HEK293 (cell line): Measurements from ENCODE around the gene RBMS1.

Experiments used
- CTCF ChIA-PET: fragments of 350-600 bp; formaldehyde crosslinking; extraction: SDS; loops from one replicate; lab custom pipeline; 2021; ENCODE audit warnings: antibody characterized with exemption; lab: Yijun Ruan, JAX
- POLR2A ChIA-PET: fragments of 300-600 bp; formaldehyde crosslinking; extraction: SDS; loops from one replicate; lab custom pipeline; 2020; ENCODE audit warnings: antibody characterized with exemption, inconsistent platforms; lab: Yijun Ruan, JAX
- H3K27ac ChIP-seq: fragments of 200-500 bp; sonication (Bioruptor generic); 2 replicates; pipeline ENCODE4 v1.5.1; 2014; ENCODE audit warnings: low read depth, low read length, control low read depth, inconsistent platforms; ENCODE audit errors: extremely low read depth
- H3K36me3 ChIP-seq, 2 experiments: fragments of 200-500 bp in 1 of 2; sonication (Bioruptor generic) in 1 of 2; 1 replicate in 1 of 2; 2 replicates in 1 of 2; pipeline ENCODE4 v1.5.1; 2014 to 2017; ENCODE audit warnings: inconsistent platforms in 2 of 2, low read length in 2 of 2; ENCODE audit not compliant: control insufficient read depth in 2 of 2, insufficient read depth in 1 of 2
- H3K4me1 ChIP-seq: fragments of 200-500 bp; sonication (Bioruptor generic); 2 replicates; pipeline ENCODE4 v1.5.1; 2014; ENCODE audit warnings: mild to moderate bottlenecking, low read length, inconsistent platforms; ENCODE audit not compliant: control insufficient read depth, insufficient read depth
- H3K4me3 ChIP-seq: 2 replicates; pipeline ENCODE4 v1.5.1; 2011; ENCODE audit warnings: low read depth, mild to moderate bottlenecking, control low read depth, low read length, moderate library complexity
- H3K9me3 ChIP-seq: fragments of 200-500 bp; sonication (Bioruptor generic); 2 replicates; pipeline ENCODE4 v1.5.1; 2014; ENCODE audit warnings: low read depth, low read length, inconsistent platforms; ENCODE audit not compliant: control insufficient read depth, insufficient read depth
- BCL6B ChIP-seq: fragments of 450-650 bp; formaldehyde crosslinking; IDR thresholded peaks from 2 replicates; pipeline ENCODE4 v1.5.1; 2017; ENCODE audit warnings: missing biosample characterization, missing genetic modification characterization
- FEZF1 ChIP-seq: fragments of 450-650 bp; formaldehyde crosslinking; IDR thresholded peaks from 2 replicates; pipeline ENCODE4 v1.5.1; 2016; ENCODE audit warnings: missing biosample characterization, missing genetic modification characterization
- GLI4 ChIP-seq: fragments of 450-650 bp; formaldehyde crosslinking; IDR thresholded peaks from 2 replicates; pipeline ENCODE4 v1.5.1; 2016; ENCODE audit warnings: missing biosample characterization, missing genetic modification characterization
- IKZF3 ChIP-seq: fragments of 450-650 bp; IDR thresholded peaks from 2 replicates; pipeline ENCODE4 v1.5.0; 2018; ENCODE audit warnings: missing biosample characterization, mild to moderate bottlenecking, missing genetic modification characterization, moderate library complexity
- REPIN1 ChIP-seq: fragments of 450-650 bp; formaldehyde crosslinking; IDR thresholded peaks from 2 replicates; pipeline ENCODE4 v1.5.1; 2017; ENCODE audit warnings: missing biosample characterization, missing genetic modification characterization, low read depth
- SP7 ChIP-seq: fragments of 450-650 bp; formaldehyde crosslinking; IDR thresholded peaks from 2 replicates; pipeline ENCODE4 v1.5.1; 2016; ENCODE audit warnings: missing biosample characterization, missing genetic modification characterization
- ZBTB20 ChIP-seq: fragments of 450-650 bp; formaldehyde crosslinking; IDR thresholded peaks from 2 replicates; pipeline ENCODE4 v1.5.1; 2016; ENCODE audit warnings: missing biosample characterization, missing genetic modification characterization
- ZIC2 ChIP-seq: fragments of 450-650 bp; formaldehyde crosslinking; IDR thresholded peaks from 2 replicates; pipeline ENCODE4 v1.5.1; 2016; ENCODE audit warnings: missing biosample characterization, missing genetic modification characterization
- ZNF133 ChIP-seq: fragments of 450-650 bp; formaldehyde crosslinking; IDR thresholded peaks from 2 replicates; pipeline ENCODE4 v1.5.1; 2016; ENCODE audit warnings: missing biosample characterization, missing genetic modification characterization
- ZNF302 ChIP-seq: fragments of 450-650 bp; formaldehyde crosslinking; IDR thresholded peaks from 2 replicates; pipeline ENCODE4 v1.5.1; 2016; ENCODE audit warnings: missing biosample characterization, missing genetic modification characterization, low read depth
- ZNF37A ChIP-seq: fragments of 450-650 bp; IDR thresholded peaks from 2 replicates; pipeline ENCODE4 v1.5.1; 2018; ENCODE audit warnings: missing biosample characterization, missing genetic modification characterization
- ZNF433 ChIP-seq: fragments of 450-650 bp; formaldehyde crosslinking; IDR thresholded peaks from 2 replicates; pipeline ENCODE4 v1.5.1; 2016; ENCODE audit warnings: missing biosample characterization, missing genetic modification characterization, low read depth
- ZNF544 ChIP-seq: fragments of 450-650 bp; formaldehyde crosslinking; IDR thresholded peaks from 2 replicates; pipeline ENCODE4 v1.5.0; 2017; ENCODE audit warnings: missing biosample characterization, missing genetic modification characterization
- ZNF624 ChIP-seq: fragments of 450-650 bp; formaldehyde crosslinking; IDR thresholded peaks from 2 replicates; pipeline ENCODE4 v1.5.1; 2017; ENCODE audit warnings: missing biosample characterization, missing genetic modification characterization
- ZNF664 ChIP-seq: fragments of 450-650 bp; formaldehyde crosslinking; IDR thresholded peaks from 2 replicates; pipeline ENCODE4 v1.5.1; 2016; ENCODE audit warnings: missing biosample characterization, missing genetic modification characterization
- ZNF677 ChIP-seq: fragments of 450-650 bp; IDR thresholded peaks from 2 replicates; pipeline ENCODE4 v1.5.0; 2018; ENCODE audit warnings: missing biosample characterization, mild to moderate bottlenecking, missing genetic modification characterization, moderate library complexity
- ZNF747 ChIP-seq: fragments of 450-650 bp; formaldehyde crosslinking; IDR thresholded peaks from 2 replicates; pipeline ENCODE4 v1.5.1; 2016; ENCODE audit warnings: missing biosample characterization, missing genetic modification characterization
- ZNF785 ChIP-seq: fragments of 450-650 bp; formaldehyde crosslinking; IDR thresholded peaks from 2 replicates; pipeline ENCODE4 v1.5.1; 2016; ENCODE audit warnings: missing biosample characterization, missing genetic modification characterization
- ZNF843 ChIP-seq: fragments of 450-650 bp; formaldehyde crosslinking; IDR thresholded peaks from 2 replicates; pipeline ENCODE4 v1.5.1; 2016; ENCODE audit warnings: missing biosample characterization, missing genetic modification characterization
- TF ChIP-seq, protein P1 (sequence below): fragments of 450-650 bp; formaldehyde crosslinking; IDR thresholded peaks from 2 replicates; pipeline ENCODE4 v1.5.1; 2016; ENCODE audit warnings: missing biosample characterization, missing genetic modification characterization
- TF ChIP-seq, protein P2 (sequence below): fragments of 450-650 bp; formaldehyde crosslinking; IDR thresholded peaks from 2 replicates; pipeline ENCODE4 v1.5.1; 2017; ENCODE audit warnings: missing biosample characterization, missing genetic modification characterization
- TF ChIP-seq, protein P3 (sequence below): fragments of 450-650 bp; formaldehyde crosslinking; IDR thresholded peaks from 2 replicates; pipeline ENCODE4 v1.5.1; 2017; ENCODE audit warnings: missing biosample characterization, missing genetic modification characterization

RBMS1 gene

DNA sequence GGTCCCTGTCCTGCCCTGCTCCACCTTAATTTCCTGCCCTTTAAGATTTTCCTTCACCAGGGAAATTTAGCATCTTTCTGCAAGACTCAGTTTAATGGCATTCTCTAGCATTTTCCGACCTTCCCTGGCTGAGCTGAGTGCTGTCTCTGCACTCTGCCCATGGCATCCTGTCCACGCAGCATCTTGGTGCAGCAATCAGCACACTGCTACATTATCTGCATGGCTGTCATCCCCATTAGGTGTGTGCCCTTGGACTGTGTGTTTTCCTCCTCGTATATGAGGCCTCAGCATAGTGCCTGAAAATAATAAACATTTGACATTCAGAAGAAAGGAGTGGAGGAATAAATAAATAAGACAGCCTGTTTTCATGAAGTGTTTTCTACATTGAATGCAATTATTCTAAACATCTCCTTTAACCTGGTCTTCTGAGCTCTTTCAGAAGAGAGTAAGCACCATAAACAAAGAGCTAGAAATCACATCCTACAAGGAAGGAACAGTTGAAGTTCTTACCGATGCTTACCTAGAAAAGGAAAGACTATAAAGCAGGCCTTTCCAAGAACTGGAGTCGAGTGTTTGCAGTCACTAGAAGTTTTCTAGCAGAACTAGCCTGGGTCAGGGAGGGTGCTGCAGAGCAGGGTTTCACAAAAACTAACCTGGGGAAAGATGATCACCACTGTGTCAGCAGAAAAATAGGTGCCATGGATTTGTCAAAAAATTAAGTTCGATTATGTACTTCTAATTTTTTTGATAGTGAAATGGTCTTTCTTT is 162.2 kb downstream of the RBMS1 start:
- CTCF ChIA-PET = interaction anchor here (1.6 kb wide), 1 partner anchor 639 kb away, joined by 5 read pairs; no protein-coding TSS in a partner anchor
- Histone ChIP-seq H3K4me3 (no peak overlapping the region), H3K36me3 (no peaks in the 10 kb centered on the region), H3K4me1 (peaks cover 19% of the 10 kb centered on the region), H3K27ac (no peak overlapping the region), H3K9me3 (no peaks in the 10 kb centered on the region)
- POLR2A ChIA-PET = no interaction called here
- TF ChIP-seq ZNF664 (tag by site-specific recombination) (no peak), ZBTB20 (peak; percentile 55)

GRCh38 chr2:160328811-160329527 is 164.6 kb downstream of the RBMS1 start:
- Histone ChIP-seq H3K27ac (no peak overlapping the region), H3K4me3 (no peak overlapping the region), H3K9me3 (no peaks in the 10 kb centered on the region), H3K36me3 (no peaks in the 10 kb centered on the region), H3K4me1 (peaks cover 15% of the 10 kb centered on the region)
- CTCF ChIA-PET = interaction anchor here (0.8 kb wide), 1 partner anchor 9 kb away, joined by 3 read pairs; no protein-coding TSS in a partner anchor
- TF ChIP-seq IKZF3 (tag by site-specific recombination) = 0 out of 2 replicates have a peak, but pooled peaks have one; percentile 18
- TF ChIP-seq ZNF843 (tag by site-specific recombination) = 0 out of 2 replicates have a peak, but pooled peaks have one; percentile 16
- no peak for TF ChIP-seq ZNF133 (tag by site-specific recombination)
- TF ChIP-seq ZNF785 (tag by site-specific recombination) = no peak
- TF ChIP-seq GLI4 (tag by site-specific recombination) = no peak
- peak; percentile 69; the same call in 1 of the 2 replicates for TF ChIP-seq ZNF677
- TF ChIP-seq SP7 = no peak
- no peak for TF ChIP-seq ZNF624 (tag by site-specific recombination)
- no peak for TF ChIP-seq ZIC2
- peak; percentile 67 for TF ChIP-seq FEZF1 (tag by site-specific recombination)
- peak; percentile 74 for TF ChIP-seq BCL6B (tag by site-specific recombination)
- TF ChIP-seq, protein P1, sequence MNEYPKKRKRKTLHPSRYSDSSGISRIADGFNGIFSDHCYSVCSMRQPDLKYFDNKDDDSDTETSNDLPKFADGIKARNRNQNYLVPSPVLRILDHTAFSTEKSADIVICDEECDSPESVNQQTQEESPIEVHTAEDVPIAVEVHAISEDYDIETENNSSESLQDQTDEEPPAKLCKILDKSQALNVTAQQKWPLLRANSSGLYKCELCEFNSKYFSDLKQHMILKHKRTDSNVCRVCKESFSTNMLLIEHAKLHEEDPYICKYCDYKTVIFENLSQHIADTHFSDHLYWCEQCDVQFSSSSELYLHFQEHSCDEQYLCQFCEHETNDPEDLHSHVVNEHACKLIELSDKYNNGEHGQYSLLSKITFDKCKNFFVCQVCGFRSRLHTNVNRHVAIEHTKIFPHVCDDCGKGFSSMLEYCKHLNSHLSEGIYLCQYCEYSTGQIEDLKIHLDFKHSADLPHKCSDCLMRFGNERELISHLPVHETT (tag by site-specific recombination) = no peak
- TF ChIP-seq, protein P2, sequence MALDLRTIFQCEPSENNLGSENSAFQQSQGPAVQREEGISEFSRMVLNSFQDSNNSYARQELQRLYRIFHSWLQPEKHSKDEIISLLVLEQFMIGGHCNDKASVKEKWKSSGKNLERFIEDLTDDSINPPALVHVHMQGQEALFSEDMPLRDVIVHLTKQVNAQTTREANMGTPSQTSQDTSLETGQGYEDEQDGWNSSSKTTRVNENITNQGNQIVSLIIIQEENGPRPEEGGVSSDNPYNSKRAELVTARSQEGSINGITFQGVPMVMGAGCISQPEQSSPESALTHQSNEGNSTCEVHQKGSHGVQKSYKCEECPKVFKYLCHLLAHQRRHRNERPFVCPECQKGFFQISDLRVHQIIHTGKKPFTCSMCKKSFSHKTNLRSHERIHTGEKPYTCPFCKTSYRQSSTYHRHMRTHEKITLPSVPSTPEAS (tag by site-specific recombination) = no peak
- TF ChIP-seq REPIN1 (tag by site-specific recombination) = no peak
- no peak for TF ChIP-seq ZNF747 (tag by site-specific recombination)
- TF ChIP-seq ZNF544 (tag by site-specific recombination) = no peak
- TF ChIP-seq ZNF37A (tag by site-specific recombination) = no peak
- no peak for TF ChIP-seq ZNF433 (tag by site-specific recombination)
- TF ChIP-seq ZNF302 (tag by site-specific recombination) = no peak
- TF ChIP-seq, protein P3, sequence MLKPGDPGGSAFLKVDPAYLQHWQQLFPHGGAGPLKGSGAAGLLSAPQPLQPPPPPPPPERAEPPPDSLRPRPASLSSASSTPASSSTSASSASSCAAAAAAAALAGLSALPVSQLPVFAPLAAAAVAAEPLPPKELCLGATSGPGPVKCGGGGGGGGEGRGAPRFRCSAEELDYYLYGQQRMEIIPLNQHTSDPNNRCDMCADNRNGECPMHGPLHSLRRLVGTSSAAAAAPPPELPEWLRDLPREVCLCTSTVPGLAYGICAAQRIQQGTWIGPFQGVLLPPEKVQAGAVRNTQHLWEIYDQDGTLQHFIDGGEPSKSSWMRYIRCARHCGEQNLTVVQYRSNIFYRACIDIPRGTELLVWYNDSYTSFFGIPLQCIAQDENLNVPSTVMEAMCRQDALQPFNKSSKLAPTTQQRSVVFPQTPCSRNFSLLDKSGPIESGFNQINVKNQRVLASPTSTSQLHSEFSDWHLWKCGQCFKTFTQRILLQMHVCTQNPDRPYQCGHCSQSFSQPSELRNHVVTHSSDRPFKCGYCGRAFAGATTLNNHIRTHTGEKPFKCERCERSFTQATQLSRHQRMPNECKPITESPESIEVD (tag by site-specific recombination) = peak; percentile 85
- POLR2A ChIA-PET = no interaction called here
